ENCODE measurements around the gene NDUFS6. TPM values are rescaled to one million over a fixed set of nuclear protein-coding genes. Genes with fewer than 3 reads are reported as not detected.

Gene NDUFS6
- total RNA-seq, 1 donor from 2014 or later, result 40.3 TPM

GRCh38 chr5:1831677-1832313 lies 30.6 kb downstream of the NDUFS6 start:
- H3K9me3 Mint-ChIP-seq (ENCODE audit: unreplicated experiment), result no peaks in the 10 kb centered on the region
- DNase-seq, result no peak
- H3K36me3 Mint-ChIP-seq (ENCODE audit: unreplicated experiment), result no peaks in the 10 kb centered on the region
- H3K4me1 Mint-ChIP-seq (ENCODE audit: low read depth, unreplicated experiment), result peaks cover 24% of the 10 kb centered on the region
- peak overlapping the region; percentile 42 for H3K4me3 Mint-ChIP-seq (ENCODE audit: unreplicated experiment)
- H3K27me3 Mint-ChIP-seq (ENCODE audit: unreplicated experiment), result no peaks in the 10 kb centered on the region
- no peak overlapping the region for H3K27ac Mint-ChIP-seq (ENCODE audit: unreplicated experiment)
- no peak for TF ChIP-seq CTCF (IDR thresholded peaks at IDR 0.05; ENCODE audit: partially characterized antibody, unreplicated experiment)

- Mint-ChIP-seq H3K36me3 (ENCODE audit: unreplicated experiment) (no peaks in the 10 kb centered on the region), H3K4me1 (ENCODE audit: low read depth, unreplicated experiment) (peaks cover 24% of the 10 kb centered on the region), H3K9me3 (ENCODE audit: unreplicated experiment) (no peaks in the 10 kb centered on the region), H3K27ac (ENCODE audit: unreplicated experiment) (no peak overlapping the region), H3K27me3 (ENCODE audit: unreplicated experiment) (no peaks in the 10 kb centered on the region), H3K4me3 (ENCODE audit: unreplicated experiment) (no peak overlapping the region)
- no peak for DNase-seq
- TF ChIP-seq CTCF (IDR thresholded peaks at IDR 0.05; ENCODE audit: partially characterized antibody, unreplicated experiment), result no peak
Measured at GRCh38 chr5:1832511-1833250, 31.5 kb downstream of the NDUFS6 start.

DNA sequence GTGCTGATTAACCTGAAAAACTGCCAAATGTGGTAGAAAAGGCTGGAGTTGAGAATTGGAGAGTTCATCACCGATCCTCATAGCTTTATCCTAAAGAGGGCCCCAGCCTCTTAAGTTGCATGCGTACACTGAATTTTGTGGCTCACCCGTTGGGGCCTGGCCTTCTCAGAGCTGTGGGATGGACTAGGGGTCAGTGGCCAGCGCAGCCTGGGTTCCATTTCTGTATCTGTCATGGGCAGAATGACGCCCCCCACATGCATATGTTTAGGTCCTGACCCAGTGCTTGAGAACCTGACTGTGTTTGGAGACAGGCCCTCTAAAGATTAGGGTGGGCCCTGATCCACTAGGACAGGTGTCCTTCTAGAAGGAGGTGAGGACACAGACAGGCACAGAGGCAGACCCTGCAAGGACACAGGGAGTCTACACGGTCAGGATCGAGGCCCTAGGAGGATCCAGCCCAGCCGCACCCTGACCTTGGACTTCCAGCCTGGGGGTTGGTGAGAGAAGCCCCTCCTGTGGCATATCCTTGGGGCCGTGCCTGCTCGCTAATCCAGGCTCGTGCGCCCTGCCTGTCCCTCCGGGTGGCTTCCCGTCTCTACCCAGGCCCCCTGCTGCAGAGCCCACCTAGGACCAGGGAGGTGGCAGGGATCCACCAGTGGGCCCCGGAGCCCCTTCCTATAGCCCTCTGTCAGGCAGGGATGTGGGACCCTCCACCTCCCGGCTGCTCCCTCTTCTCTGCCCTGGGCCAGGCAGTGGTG lies 32.2 kb downstream of the NDUFS6 start:
- Mint-ChIP-seq H3K27me3 (ENCODE audit: unreplicated experiment) (peaks cover 2% of the 10 kb centered on the region), H3K36me3 (ENCODE audit: unreplicated experiment) (no peaks in the 10 kb centered on the region), H3K27ac (ENCODE audit: unreplicated experiment) (no peak overlapping the region), H3K4me3 (ENCODE audit: unreplicated experiment) (no peak overlapping the region), H3K4me1 (ENCODE audit: low read depth, unreplicated experiment) (peaks cover 24% of the 10 kb centered on the region), H3K9me3 (ENCODE audit: unreplicated experiment) (no peaks in the 10 kb centered on the region)
- TF ChIP-seq CTCF (IDR thresholded peaks at IDR 0.05; ENCODE audit: partially characterized antibody, unreplicated experiment), result no peak
- DNase-seq, result no peak

DNA sequence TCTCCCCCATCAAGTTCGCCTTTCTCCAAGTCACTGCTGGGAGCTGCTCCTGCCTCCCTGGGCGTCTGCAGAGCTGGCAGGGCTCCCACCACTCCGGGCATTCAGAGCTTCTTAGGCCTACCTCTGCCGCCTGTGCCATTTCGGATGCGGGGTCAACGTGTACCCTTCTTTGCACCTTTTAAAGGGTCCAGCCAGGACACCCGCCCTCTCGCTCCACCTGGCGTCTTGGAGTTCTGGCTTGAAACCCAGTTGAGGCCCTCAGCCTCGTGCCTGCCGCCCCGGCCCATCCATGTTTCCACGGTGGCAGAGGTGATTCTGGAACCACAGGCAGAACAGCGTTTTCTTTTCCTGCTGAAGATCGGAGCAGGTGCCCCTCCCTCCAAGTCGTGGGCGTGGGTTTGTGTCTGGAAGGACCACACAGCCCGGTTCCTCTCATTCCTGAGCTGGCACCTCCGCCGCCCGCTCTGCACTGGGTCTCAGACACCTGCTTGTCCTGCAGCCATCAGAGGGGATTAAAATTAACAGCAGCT lies 32.9 kb downstream of the NDUFS6 start:
- DNase-seq, result no peak
- Mint-ChIP-seq H3K4me3 (ENCODE audit: unreplicated experiment) (no peak overlapping the region), H3K27me3 (ENCODE audit: unreplicated experiment) (peaks cover 3% of the 10 kb centered on the region), H3K36me3 (ENCODE audit: unreplicated experiment) (no peaks in the 10 kb centered on the region), H3K27ac (ENCODE audit: unreplicated experiment) (no peak overlapping the region), H3K4me1 (ENCODE audit: low read depth, unreplicated experiment) (peaks cover 24% of the 10 kb centered on the region), H3K9me3 (ENCODE audit: unreplicated experiment) (no peaks in the 10 kb centered on the region)
- TF ChIP-seq CTCF (IDR thresholded peaks at IDR 0.05; ENCODE audit: partially characterized antibody, unreplicated experiment), result no peak

All from glutamatergic neuron (in vitro differentiated cells).